GM13977 (cell line): ENCODE results near the gene ARHGEF28.

ENCODE experiments used
- DNase-seq: peaks from one replicate; pipeline ENCODE4 v3.0.0; 2012; ENCODE audit warnings: low spot score
- in situ Hi-C: fragments of 300-500 bp; cut with MboI; formaldehyde crosslinking; loops from one replicate; pipeline ENCODE4 v1.12.0; 2022; ENCODE audit warnings: low sequenced_read_pairs, low pct_unique_long_range_greater_than_20kb, mixed read lengths, inconsistent platforms; ENCODE audit not compliant: unreplicated experiment
- TF ChIP-seq, protein P1 (sequence below): IDR thresholded peaks from 2 replicates; pipeline ENCODE4 v1.5.1; 2012; ENCODE audit warnings: mild to moderate bottlenecking, control low read depth; ENCODE audit not compliant: insufficient read depth; ENCODE audit errors: extremely low read depth, missing control alignments

The ARHGEF28 gene

GRCh38 chr5:73705364-73705763, 79.4 kb downstream of the ARHGEF28 start:
- in situ Hi-C loops: no loop called here
- DNase-seq: no peak
- TF ChIP-seq, protein P1, sequence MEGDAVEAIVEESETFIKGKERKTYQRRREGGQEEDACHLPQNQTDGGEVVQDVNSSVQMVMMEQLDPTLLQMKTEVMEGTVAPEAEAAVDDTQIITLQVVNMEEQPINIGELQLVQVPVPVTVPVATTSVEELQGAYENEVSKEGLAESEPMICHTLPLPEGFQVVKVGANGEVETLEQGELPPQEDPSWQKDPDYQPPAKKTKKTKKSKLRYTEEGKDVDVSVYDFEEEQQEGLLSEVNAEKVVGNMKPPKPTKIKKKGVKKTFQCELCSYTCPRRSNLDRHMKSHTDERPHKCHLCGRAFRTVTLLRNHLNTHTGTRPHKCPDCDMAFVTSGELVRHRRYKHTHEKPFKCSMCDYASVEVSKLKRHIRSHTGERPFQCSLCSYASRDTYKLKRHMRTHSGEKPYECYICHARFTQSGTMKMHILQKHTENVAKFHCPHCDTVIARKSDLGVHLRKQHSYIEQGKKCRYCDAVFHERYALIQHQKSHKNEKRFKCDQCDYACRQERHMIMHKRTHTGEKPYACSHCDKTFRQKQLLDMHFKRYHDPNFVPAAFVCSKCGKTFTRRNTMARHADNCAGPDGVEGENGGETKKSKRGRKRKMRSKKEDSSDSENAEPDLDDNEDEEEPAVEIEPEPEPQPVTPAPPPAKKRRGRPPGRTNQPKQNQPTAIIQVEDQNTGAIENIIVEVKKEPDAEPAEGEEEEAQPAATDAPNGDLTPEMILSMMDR: no peak

DNA sequence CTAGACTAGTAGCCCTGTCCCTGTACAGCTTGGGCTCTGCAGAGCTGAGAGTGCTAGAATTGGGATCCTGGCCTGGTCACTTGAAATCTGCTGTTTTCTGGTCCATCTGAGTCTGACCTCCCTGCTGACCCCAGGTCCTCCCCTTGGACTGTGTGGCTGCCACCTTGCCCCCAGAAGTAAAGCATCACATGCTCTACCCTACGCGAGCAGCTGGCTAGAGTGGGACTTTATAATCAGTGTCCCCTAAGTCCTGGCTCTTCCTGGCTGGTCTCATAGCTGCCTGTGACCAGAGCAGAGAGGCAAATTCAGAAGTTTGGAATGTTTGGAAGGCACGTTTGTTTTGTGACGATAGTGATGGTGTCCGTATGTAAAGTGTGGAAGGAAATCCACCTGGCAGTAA, 81.0 kb downstream of the ARHGEF28 start:
- TF ChIP-seq, protein P1: no peak
- DNase-seq: no peak
- in situ Hi-C loops: no loop called here

- TF ChIP-seq, protein P1: no peak
- in situ Hi-C loops: no loop called here
- DNase-seq: no peak
These were observed 83.6 kb downstream of the ARHGEF28 start for GRCh38 chr5:73709536-73710129.

DNA sequence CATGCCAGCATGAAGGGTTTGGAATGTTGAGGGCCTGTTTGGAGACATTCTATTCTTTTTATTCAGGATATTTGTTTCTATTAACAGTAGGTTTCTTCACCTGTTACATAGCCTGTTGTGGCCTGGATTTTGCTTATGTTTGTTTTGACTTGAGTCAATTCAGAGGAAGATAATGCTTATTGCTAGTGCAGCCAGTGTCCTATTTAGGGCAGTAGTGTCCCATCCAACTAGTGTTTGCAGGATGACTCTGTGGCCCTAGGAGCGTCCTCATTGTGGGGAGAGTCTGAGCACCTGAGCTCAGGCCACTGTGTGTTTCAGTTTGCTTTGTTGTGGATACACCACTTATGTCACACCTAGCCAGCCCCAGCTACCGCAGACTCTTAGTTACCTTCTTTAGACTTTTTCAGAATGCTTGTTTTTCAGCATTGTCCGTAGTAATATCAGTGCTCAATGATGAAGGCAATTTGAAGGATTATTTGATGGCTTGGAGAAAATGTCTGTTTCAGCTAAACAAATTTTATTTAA, 90.3 kb downstream of the ARHGEF28 start:
- in situ Hi-C loops: no loop called here
- TF ChIP-seq, protein P1: no peak
- no peak for DNase-seq

GRCh38 chr5:73718762-73719161, 92.8 kb downstream of the ARHGEF28 start:
- TF ChIP-seq, protein P1: no peak
- DNase-seq: no peak
- in situ Hi-C loops: no loop called here

GRCh38 chr5:73719632-73720031, 93.6 kb downstream of the ARHGEF28 start:
- no peak for DNase-seq
- TF ChIP-seq, protein P1: no peak
- in situ Hi-C loops: no loop called here
